Measurements from ENCODE around the gene IQCN. TPM values are rescaled to one million over a fixed set of nuclear protein-coding genes. Genes with fewer than 3 reads are reported as not detected.

IQCN gene
- total and polyA plus RNA-seq, 2 donors (not counting 1 experiment from before 2014, with no cell fraction given), result 52.0 to 63.6 TPM

DNA sequence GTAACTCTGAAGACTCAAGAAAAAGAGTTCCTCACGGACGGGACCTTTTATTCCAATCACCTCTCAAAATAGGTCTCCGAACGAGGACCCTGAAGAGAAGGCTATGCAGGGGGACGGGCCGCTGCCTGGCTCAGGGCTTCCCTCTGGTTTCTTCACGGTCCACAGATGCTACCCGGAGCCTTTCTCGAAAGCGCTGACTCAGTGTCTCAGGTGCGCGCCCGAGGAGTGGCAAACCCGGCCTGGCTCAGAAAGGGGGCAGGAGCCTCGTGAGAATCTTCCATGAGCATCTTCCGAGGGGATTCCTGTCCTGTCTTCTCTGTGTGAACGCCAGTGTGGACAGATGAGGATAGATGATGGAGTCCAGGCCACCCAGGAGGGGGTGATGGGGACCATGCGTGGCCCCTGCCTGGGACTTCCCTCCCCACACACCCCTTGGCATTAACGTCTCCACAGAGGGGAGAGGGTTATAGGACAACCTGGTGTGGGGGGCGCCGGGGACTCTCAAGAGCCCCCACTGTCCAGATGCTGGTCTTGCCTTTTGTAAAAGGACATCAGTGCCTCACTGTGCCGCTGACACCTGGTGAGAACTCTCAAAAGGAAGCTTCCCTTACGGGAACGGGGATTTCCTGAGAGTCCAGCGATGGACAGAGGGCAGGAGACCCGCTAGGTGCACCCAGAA, 32.1 kb upstream of the IQCN start:
- POLR2A ChIA-PET, result interaction anchor here (0.8 to 5.5 kb wide), 11 partner anchors 11 to 53 kb away, joined by 3 to 224 read pairs (median 7); partner anchors contain the start of genes JUND and LSM4
- CTCF ChIA-PET, result interaction anchor here (0.7 to 5.5 kb wide), 8 partner anchors 11 to 26 kb away, joined by 3 to 167 read pairs (median 10); partner anchors contain the start of genes JUND and LSM4
- no peaks in the 10 kb centered on the region for H3K27me3 Mint-ChIP-seq
- no peaks in the 10 kb centered on the region for H3K9me3 Mint-ChIP-seq (ENCODE audit: insufficient read depth)
- Histone ChIP-seq H3K9me3 (ENCODE audit: control extremely low read depth in 1 of 3, control insufficient read depth in 2 of 3, insufficient read depth in 1 of 3, low read length in 2 of 3) (no peaks in the 10 kb centered on the region), H3K36me3 (replicated peaks in 1 of 2; ENCODE audit: control extremely low read depth in 1 of 2, control insufficient read depth in 1 of 2, extremely low read depth in 1 of 2, insufficient read depth in 2 of 2, low read length in 1 of 2) (peaks cover 0 to 20% of the 10 kb centered on the region in 2 experiments), H3K27ac (ENCODE audit: low read length in 2 of 2) (peak overlapping the region; percentile 98 to 99), H3K4me1 (ENCODE audit: control insufficient read depth in 2 of 2, insufficient read depth in 2 of 2, low read length in 2 of 2) (peaks cover 44 to 68% of the 10 kb centered on the region in 2 donors), H2AFZ (ENCODE audit: insufficient read depth, low read depth, low read length, poor library complexity, severe bottlenecking) (no peak overlapping the region), H3K27me3 (replicated peaks in 1 of 4; ENCODE audit: control extremely low read depth in 1 of 4, control insufficient read depth in 3 of 4, insufficient read depth in 4 of 4, low read length in 3 of 4) (no peaks in the 10 kb centered on the region), H3K9ac (ENCODE audit: low read length) (peak overlapping the region; percentile 44), H3K4me2 (replicated peaks; ENCODE audit: low read depth, low read length, poor library complexity, severe bottlenecking) (peak overlapping the region; percentile 96), H3K4me3 (ENCODE audit: control extremely low read depth in 1 of 5, extremely low read depth in 1 of 5, insufficient read depth in 1 of 5, low read depth in 2 of 5, low read length in 4 of 5) (peak overlapping the region in 4 of 5 experiments; percentile 16 to 45 (median 24)), H3K79me2 (ENCODE audit: control insufficient read depth, insufficient read depth, low read length) (peaks cover 4% of the 10 kb centered on the region), H4K20me1 (ENCODE audit: control insufficient read depth, insufficient read depth, low read length, poor library complexity, severe bottlenecking) (no peaks in the 10 kb centered on the region)
- WGBS (ENCODE audit: insufficient coverage), result 70% methylated on average over 18 of the region's 26 CpGs
- TF ChIP-seq CTCF (IDR thresholded peaks at IDR 0.05), result no peak
- TF ChIP-seq EZH2 (IDR thresholded peaks at IDR 0.05; ENCODE audit: borderline replicate concordance, insufficient read depth, low read depth, low read length, poor library complexity, severe bottlenecking), result no peak
- H3K27ac Mint-ChIP-seq, result peak overlapping the region; percentile 100
- H3K4me1 Mint-ChIP-seq, result peaks cover 47% of the 10 kb centered on the region
- ATAC-seq (ENCODE audit: low read depth), result no peak
- DNase-seq, result peak; percentile 39
- peak overlapping the region; percentile 95 for H3K4me3 Mint-ChIP-seq
- intact Hi-C loops (cut with micrococcal nuclease), result no loop called here
